Activated naive CD8-positive, alpha-beta T cell treated with anti-CD3 and anti-CD28 coated beads, Interleukin-2, amount 10 ng/mL, durations not matched to agents 7 days and 5 days (primary cell): Measurements from ENCODE around the gene MRPL1. TPM values are rescaled to one million over a fixed set of nuclear protein-coding genes. Genes with fewer than 3 reads are reported as not detected.
"Not testable (repeated sequence)": the region's sequence is repeated elsewhere in the genome, so short reads cannot be mapped to it uniquely, and the experiment has no call there.

Source experiments
- ATAC-seq: fragments of 150-1000 bp; cut with Tn5 transposase; one replicate; pipeline ENCODE4 v1.10.0; 2021; ENCODE audit warnings: low read depth, moderate library complexity
- POLR2A ChIA-PET: fragments of 350-600 bp; sonication (Branson Sonifier 250); formaldehyde crosslinking; loops from one replicate; lab custom pipeline; 2021; ENCODE audit warnings: antibody characterized with exemption; lab: Charles Lee
- DNase-seq: peaks from one replicate; pipeline ENCODE4 v3.0.0; 2021
- H3K27ac Mint-ChIP-seq: one replicate; pipeline ENCODE4 v1.8.0; 2022; ENCODE audit warnings: mild to moderate bottlenecking, mixed read lengths
- H3K27me3 Mint-ChIP-seq: one replicate; pipeline ENCODE4 v1.8.0; 2022; ENCODE audit warnings: mild to moderate bottlenecking, moderate library complexity, mixed read lengths
- H3K36me3 Mint-ChIP-seq: one replicate; pipeline ENCODE4 v1.8.0; 2021; ENCODE audit warnings: mild to moderate bottlenecking, mixed read lengths
- H3K4me1 Mint-ChIP-seq: one replicate; pipeline ENCODE4 v1.8.0; 2021; ENCODE audit warnings: mixed read lengths
- H3K4me3 Mint-ChIP-seq: one replicate; pipeline ENCODE4 v1.8.0; 2022; ENCODE audit warnings: mild to moderate bottlenecking, moderate library complexity, mixed read lengths
- H3K9me3 Mint-ChIP-seq: one replicate; pipeline ENCODE4 v1.8.0; 2021; ENCODE audit warnings: mixed read lengths
- total RNA-seq, 2 experiments: library from RNA; stranded (reverse); gene quantifications; one replicate each; pipeline ENCODE4 v1.2.3, GENCODE V29; 2021

The MRPL1 gene
- total RNA-seq, 2 experiments from 2014 or later: 21.4 to 29.6 TPM

DNA sequence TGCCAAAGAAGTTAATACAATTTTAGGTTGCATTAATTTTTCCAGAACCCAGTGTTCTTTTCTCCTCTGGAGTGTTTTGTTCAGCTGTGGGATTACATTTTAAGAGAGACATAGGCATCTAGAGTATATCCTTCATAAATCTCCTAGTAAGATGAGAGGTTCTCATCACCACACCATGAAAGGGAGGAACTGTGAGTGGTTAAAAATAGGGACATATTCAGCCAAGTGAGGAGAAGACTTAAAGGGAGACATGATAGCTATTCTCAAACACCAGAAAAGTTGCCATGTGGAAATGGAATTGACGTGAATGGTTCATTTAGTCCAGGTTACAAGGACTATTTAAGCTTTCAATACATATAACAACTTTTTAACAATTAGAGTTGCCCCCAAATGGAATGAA is 6.5 kb upstream of the MRPL1 start:
- H3K9me3 Mint-ChIP-seq: no peaks in the 10 kb centered on the region
- H3K27ac Mint-ChIP-seq: peak overlapping the region; percentile 85
- DNase-seq (no peak), ATAC-seq (no peak)
- H3K4me3 Mint-ChIP-seq: peak overlapping the region; percentile 5
- POLR2A ChIA-PET: interaction anchor here (9.9 kb wide), 1 partner anchor 36 kb away, joined by 330 read pairs; the partner anchor contains the start of gene CNOT6L
- no peaks in the 10 kb centered on the region for H3K36me3 Mint-ChIP-seq
- peaks cover 57% of the 10 kb centered on the region for H3K4me1 Mint-ChIP-seq
- H3K27me3 Mint-ChIP-seq: no peaks in the 10 kb centered on the region

DNA sequence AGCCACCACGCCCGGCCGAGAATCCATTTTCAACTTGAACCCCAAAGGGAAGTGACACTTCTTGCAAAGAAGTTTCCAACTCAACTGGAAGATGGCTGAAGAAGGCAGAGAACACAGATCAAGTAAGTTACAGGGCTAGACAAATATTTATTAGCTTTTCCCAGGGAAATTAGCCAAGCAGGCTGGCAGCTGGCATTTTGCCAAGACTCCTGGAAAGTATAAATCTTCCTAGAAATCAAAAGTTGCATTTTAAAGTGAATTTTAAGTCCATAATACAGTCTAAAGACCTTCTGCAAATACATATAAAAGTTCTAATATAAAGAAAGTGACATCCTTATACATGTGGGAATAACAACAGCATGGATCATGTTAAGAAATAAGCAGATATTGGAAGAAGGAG is 3.4 kb upstream of the MRPL1 start:
- Mint-ChIP-seq H3K36me3 (peaks cover 2% of the 10 kb centered on the region), H3K9me3 (no peaks in the 10 kb centered on the region), H3K27me3 (no peaks in the 10 kb centered on the region), H3K4me3 (no peak overlapping the region), H3K4me1 (peaks cover 44% of the 10 kb centered on the region), H3K27ac (no peak overlapping the region)
- POLR2A ChIA-PET: interaction anchor here (9.9 kb wide), 1 partner anchor 39 kb away, joined by 330 read pairs; the partner anchor contains the start of gene CNOT6L
- DNase-seq (no peak), ATAC-seq (no peak)

DNA sequence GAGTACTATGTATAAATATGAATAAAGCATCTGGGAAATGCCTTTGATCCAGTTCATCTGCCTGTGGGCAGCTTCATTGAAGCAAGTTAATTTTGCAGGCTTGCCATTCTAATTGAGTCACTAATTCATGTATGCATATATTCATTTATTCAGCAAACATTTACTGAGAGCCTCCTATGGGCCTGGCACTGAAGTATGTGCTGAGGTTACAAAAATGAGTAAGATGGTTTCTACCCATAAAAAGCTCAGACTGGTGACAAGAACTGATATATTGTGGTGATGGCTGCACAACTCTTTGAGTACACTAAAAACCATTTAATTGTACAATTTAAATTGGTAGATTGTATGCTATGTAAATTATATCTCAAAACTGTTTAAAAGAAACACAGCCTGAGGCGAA is 1.1 kb upstream of the MRPL1 start:
- ATAC-seq: peak; percentile 14
- Mint-ChIP-seq H3K9me3 (no peaks in the 10 kb centered on the region), H3K4me1 (peaks cover 39% of the 10 kb centered on the region), H3K27ac (peak overlapping the region; percentile 97), H3K4me3 (peak overlapping the region; percentile 98), H3K36me3 (peaks cover 8% of the 10 kb centered on the region), H3K27me3 (no peaks in the 10 kb centered on the region)
- no peak for DNase-seq
- POLR2A ChIA-PET: interaction anchor here (0.7 to 9.9 kb wide), 12 partner anchors 8 to 916 kb away, joined by 3 to 330 read pairs (median 6); partner anchors contain the start of genes BMP2K, CNOT6L and FRAS1

DNA sequence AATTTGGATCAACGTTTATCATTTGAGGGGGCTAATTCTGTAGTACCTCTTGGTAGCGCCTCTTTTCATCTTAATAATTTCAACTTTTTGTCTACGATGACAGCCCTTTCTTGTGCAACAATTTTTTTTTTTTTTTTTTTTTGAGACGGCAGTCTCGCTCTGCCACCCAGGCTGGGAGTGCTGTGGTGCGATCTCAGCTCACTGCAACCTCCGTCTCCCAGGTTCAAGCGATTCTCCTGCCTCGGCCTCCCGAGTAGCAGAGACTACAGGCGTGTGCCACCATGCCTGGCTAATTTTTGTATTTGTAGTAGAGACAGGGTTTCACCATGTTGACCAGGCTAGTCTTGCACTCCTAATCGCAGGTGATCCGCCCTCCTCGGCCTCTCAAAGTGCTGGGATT is 711 bp downstream of the MRPL1 start:
- Mint-ChIP-seq H3K4me3 (peak overlapping the region; percentile 98), H3K4me1 (peaks cover 31% of the 10 kb centered on the region), H3K27ac (peak overlapping the region; percentile 97), H3K36me3 (peaks cover 16% of the 10 kb centered on the region)
- ATAC-seq, DNase-seq, H3K9me3 Mint-ChIP-seq, H3K27me3 Mint-ChIP-seq: not testable (repeated sequence)
- POLR2A ChIA-PET: interaction anchor here (0.6 to 9.9 kb wide), 6 partner anchors 8 to 992 kb away, joined by 4 to 330 read pairs (median 10); partner anchors contain the start of gene CNOT6L

DNA sequence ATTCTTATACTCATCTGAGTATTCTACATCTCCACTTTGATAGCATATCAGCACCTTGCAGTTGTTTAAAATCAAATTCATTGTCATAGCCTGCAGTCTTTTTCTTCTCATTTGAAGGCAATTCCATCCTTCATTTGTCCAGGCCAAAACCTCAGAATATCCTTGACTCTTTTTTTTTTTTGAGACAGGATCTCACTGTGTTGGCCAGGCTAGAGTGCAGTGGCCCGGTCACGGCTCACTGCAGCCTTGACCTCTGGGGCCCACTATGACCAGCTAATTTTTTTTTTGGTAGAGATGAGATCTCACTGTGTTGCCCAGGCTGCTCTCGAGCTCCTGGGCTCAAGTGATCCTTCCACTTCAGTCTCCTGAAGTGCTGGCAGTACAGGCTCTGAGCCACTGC is 2.6 kb downstream of the MRPL1 start:
- H3K27ac Mint-ChIP-seq: no peak overlapping the region
- peaks cover 18% of the 10 kb centered on the region for H3K36me3 Mint-ChIP-seq
- no peaks in the 10 kb centered on the region for H3K9me3 Mint-ChIP-seq
- no peaks in the 10 kb centered on the region for H3K27me3 Mint-ChIP-seq
- peaks cover 43% of the 10 kb centered on the region for H3K4me1 Mint-ChIP-seq
- DNase-seq (no peak), ATAC-seq (no peak)
- POLR2A ChIA-PET: no interaction called here
- no peak overlapping the region for H3K4me3 Mint-ChIP-seq

DNA sequence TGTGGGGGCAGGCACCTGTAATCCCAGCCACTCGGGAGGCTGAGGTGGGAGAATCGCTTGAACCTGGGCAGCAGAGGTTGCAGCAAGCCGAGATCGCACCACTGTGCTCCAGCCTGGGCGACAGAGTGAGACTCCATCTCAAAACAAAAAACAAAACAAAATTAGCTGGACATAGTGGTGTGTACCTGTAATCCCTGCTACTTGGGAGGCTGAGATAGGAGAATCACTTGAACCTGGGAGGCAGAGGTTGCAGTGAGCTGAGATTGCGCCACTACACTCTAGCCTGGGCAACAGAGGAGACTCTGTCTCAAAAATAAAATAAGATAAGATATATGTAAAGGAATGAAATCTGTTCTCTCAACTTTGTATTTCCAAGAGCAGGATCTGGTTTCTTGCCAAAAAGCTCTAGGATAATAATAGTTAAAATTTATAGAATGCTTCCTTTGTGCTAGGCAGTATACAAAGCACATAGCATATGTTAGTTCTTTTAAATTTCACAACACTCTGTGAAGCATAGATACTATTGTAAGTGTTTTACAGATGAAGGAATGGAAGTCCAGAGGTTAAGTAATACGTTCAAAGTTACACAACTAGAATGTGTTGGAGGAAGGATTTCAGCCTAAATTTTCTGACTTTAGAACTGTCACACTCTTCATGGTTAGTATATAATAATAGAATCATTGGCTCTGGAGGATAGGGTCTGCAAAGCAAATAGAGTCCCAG is 10.3 kb downstream of the MRPL1 start:
- Mint-ChIP-seq H3K27me3 (no peaks in the 10 kb centered on the region), H3K4me3 (no peak overlapping the region), H3K9me3 (no peaks in the 10 kb centered on the region), H3K4me1 (peaks cover 19% of the 10 kb centered on the region), H3K27ac (no peak overlapping the region), H3K36me3 (peaks cover 29% of the 10 kb centered on the region)
- POLR2A ChIA-PET: no interaction called here
- no peak for ATAC-seq
- no peak for DNase-seq

DNA sequence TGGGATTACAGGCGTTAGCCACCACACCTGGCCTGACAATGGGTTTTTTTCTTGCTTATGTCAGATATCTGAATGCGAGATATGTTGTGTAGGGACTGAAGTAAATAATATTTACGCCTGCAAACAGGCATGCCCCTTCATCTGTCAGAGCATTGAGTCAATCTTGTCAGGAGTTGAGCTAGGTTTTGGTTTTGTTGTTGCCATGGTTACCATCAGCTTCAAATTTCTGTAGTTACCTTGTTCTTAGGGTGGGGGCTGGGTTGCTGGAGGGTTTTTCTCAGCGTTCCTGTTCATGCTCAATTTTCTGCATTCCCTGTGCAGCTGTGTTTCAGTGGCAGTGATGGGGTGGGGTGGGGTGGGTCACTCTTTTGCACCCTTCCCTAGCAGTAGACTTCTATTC is 14.5 kb downstream of the MRPL1 start:
- Mint-ChIP-seq H3K27ac (no peak overlapping the region), H3K36me3 (peaks cover 50% of the 10 kb centered on the region), H3K9me3 (no peaks in the 10 kb centered on the region), H3K4me1 (peaks cover 14% of the 10 kb centered on the region), H3K27me3 (no peaks in the 10 kb centered on the region), H3K4me3 (no peak overlapping the region)
- ATAC-seq (no peak), DNase-seq (no peak)
- POLR2A ChIA-PET: interaction anchor here (0.6 kb wide), 1 partner anchor 16 kb away, joined by 3 read pairs; no protein-coding TSS in a partner anchor

DNA sequence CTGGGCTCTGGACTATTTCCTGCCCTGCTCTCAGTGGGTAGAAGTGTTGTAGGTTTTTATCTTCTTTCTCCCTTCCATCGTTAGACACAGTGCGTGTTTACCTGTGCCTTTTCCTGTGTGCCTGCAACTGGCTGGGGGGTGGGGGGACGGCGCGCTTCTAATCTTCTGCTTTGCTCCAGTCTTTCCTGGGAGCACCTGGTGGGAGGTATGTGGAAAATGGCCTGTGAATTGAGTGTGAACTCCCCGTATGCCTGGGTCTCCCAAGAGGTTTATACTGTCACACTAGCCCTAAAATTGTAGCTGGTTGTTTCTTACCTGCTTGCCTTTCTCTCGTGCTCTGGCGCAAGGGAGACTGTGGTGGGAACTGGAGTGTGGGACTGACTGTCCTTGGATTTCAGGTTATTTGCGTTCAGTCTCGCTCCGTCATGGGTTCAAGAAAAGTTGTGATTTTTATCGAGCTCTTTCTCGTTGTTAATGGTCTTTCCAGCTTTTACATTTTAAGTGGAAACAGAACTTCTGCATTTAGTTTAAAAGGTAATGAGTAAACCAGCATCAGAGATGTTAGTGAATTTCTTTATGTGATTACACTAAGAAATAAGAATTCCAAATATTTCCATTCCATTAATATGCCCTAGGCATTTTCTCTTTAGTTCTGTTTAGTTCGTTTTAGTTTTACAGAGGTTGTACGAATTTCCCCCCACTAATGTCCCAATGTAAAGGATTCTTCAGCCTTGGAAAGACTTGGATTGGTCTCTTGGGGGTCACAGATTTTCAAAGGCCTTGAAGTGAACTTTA is 15.3 kb downstream of the MRPL1 start:
- Mint-ChIP-seq H3K36me3 (peaks cover 50% of the 10 kb centered on the region), H3K27ac (no peak overlapping the region), H3K4me1 (peaks cover 14% of the 10 kb centered on the region), H3K27me3 (no peaks in the 10 kb centered on the region), H3K4me3 (no peak overlapping the region), H3K9me3 (no peaks in the 10 kb centered on the region)
- ATAC-seq (no peak), DNase-seq (no peak)
- POLR2A ChIA-PET: interaction anchor here (0.7 kb wide), 1 partner anchor 15 kb away, joined by 3 read pairs; the partner anchor contains the start of gene MRPL1

DNA sequence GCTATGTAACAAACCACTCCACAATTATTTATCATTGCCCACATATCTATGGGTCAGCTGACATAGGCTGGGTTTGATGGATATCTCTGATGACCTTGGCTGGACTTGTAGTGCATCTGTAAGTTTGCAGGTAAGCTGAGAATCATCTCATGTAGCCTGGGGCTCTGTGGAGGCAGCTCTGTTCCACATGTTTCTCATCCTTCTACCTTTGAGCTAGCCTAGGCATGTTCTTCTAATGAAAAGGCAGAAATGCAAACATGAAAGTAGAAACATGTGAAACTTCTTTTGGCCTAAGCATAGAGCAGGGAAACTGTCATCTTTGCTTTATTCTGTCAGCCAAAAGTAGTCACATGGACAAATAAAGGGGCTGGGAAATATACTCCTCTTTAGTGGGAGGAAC is 18.2 kb downstream of the MRPL1 start:
- H3K27ac Mint-ChIP-seq: no peak overlapping the region
- ATAC-seq: no peak

DNA sequence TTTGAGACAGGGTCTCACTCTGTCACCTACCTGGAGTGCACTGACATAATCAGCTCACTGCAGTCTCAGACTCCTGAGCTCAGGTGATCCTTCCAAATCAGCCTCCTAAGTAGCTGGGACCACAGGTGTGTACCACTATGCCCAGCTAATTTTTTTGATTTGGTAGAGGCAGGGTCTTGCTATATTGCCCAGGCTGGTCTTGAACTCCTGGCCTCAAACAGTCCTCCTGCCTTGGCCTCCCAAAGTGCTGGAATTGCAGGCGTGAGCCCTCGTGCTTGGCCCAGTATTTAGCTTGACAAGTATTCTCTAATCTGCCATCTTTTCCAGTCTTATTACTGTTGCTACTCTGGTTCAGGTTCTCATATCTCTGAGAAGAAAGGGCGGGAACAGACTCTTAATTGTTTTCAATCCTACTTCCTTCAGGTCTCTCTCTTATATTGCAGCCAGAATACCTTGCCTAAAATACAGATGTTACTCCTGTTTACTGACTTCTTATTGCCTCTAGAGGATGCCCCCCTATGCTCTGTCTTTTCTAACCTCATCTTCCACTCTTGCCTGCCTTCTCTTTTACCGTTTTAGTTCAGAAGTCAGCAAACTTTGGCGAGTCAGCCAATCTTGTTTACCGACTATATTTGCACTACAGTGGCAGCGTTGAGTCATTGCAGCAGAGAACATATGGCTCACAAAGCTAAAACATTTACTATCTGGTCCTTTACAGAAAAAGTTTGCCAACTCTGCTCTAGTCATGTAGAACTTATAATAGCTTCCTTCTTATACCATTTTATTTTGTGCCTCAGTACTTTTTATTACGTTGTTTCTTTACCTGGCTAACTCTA is 19.0 kb downstream of the MRPL1 start:
- no peak overlapping the region for H3K27ac Mint-ChIP-seq
- no peaks in the 10 kb centered on the region for H3K27me3 Mint-ChIP-seq
- peaks cover 61% of the 10 kb centered on the region for H3K36me3 Mint-ChIP-seq
- ATAC-seq: no peak
- no peak for DNase-seq
- H3K9me3 Mint-ChIP-seq: peaks cover 1% of the 10 kb centered on the region
- H3K4me3 Mint-ChIP-seq: no peak overlapping the region
- peaks cover 14% of the 10 kb centered on the region for H3K4me1 Mint-ChIP-seq
- POLR2A ChIA-PET: no interaction called here

More for the DNA sequence above, 18.2 kb downstream of the MRPL1 start:
- peaks cover 14% of the 10 kb centered on the region for H3K4me1 Mint-ChIP-seq
- no peak overlapping the region for H3K4me3 Mint-ChIP-seq
- no peak for DNase-seq
- peaks cover 60% of the 10 kb centered on the region for H3K36me3 Mint-ChIP-seq
- POLR2A ChIA-PET: no interaction called here
- peaks cover under 1% of the 10 kb centered on the region for H3K9me3 Mint-ChIP-seq
- H3K27me3 Mint-ChIP-seq: no peaks in the 10 kb centered on the region

DNA sequence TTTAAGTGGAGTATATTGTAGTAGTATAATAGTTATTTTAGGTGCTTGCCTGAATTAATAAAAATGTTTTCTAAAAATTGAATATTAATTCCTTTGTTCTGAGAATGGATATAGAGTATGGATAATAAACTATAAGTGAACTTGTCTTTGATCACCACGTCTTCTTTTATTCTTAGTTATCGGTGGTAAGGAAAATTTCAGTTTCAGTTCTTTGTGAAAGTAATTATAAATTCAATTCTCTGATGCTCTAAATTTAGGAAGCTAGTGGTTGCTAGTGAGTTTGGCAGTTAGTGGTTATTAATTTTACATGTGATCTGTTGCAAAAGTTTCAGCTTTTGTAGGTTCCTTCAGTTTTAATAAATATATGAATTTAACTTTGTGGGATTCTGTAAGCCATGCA is 30.8 kb downstream of the MRPL1 start:
- POLR2A ChIA-PET: interaction anchor here (1.5 to 2.6 kb wide), 2 partner anchors 31 to 73 kb away, joined by 3 to 9 read pairs; partner anchors contain the start of gene MRPL1
- peak overlapping the region; percentile 69 for H3K27ac Mint-ChIP-seq
- no peak for DNase-seq
- peaks cover 22% of the 10 kb centered on the region for H3K4me1 Mint-ChIP-seq
- H3K4me3 Mint-ChIP-seq: peak overlapping the region; percentile 56
- no peaks in the 10 kb centered on the region for H3K9me3 Mint-ChIP-seq
- ATAC-seq: peak; percentile 26
- H3K36me3 Mint-ChIP-seq: peaks cover 47% of the 10 kb centered on the region
- H3K27me3 Mint-ChIP-seq: no peaks in the 10 kb centered on the region

DNA sequence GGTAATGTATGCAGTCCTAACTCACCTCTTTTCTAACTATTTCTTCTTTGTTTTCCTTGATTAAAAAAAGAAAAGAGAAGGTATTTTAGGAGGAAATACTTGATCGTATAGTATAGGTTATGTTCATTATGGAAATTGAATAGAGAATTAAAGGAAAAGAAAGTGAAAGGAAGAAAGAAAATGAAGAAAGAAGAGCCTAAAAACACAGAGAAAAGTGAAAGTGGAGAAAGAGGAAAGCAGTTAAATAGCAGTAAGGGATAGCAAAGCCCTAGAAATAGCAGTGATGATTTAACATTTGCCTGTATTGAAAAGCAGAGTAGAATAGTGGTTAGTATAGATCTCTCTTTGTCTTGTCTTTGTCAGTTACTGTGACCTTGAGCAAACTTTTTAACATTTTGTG is 37.0 kb downstream of the MRPL1 start:
- Mint-ChIP-seq H3K4me1 (peaks cover 26% of the 10 kb centered on the region), H3K4me3 (peak overlapping the region; percentile 78), H3K36me3 (peaks cover 49% of the 10 kb centered on the region), H3K27ac (peak overlapping the region; percentile 89), H3K27me3 (no peaks in the 10 kb centered on the region), H3K9me3 (no peaks in the 10 kb centered on the region)
- POLR2A ChIA-PET: interaction anchor here (0.6 to 0.9 kb wide), 4 partner anchors 20 to 159 kb away, joined by 3 to 4 read pairs (median 3); partner anchors contain the start of gene MRPL1
- no peak for DNase-seq
- peak; percentile 62 for ATAC-seq
